CD4-positive, alpha-beta T cell (primary cell): Measurements from ENCODE around the gene TRIM40. TPM values are rescaled to one million over a fixed set of nuclear protein-coding genes. Genes with fewer than 3 reads are reported as not detected.
A peak's percentile ranks its signal among the peaks of the same experiment; 100 is the strongest.

Experiments
- ATAC-seq: fragments of 200-7000 bp; cut with Tn5 transposase; one replicate; pipeline ENCODE4 v1.10.0; 2022; ENCODE audit warnings: mild to moderate bottlenecking; ENCODE audit not compliant: poor library complexity
- CTCF ChIA-PET: fragments of 350-600 bp; sonication (Branson Sonifier 250); formaldehyde crosslinking; loops from one replicate; lab custom pipeline; 2021; ENCODE audit warnings: antibody characterized with exemption, inconsistent platforms; lab: Charles Lee
- POLR2A ChIA-PET: fragments of 350-600 bp; sonication (Branson Sonifier 250); formaldehyde crosslinking; loops from one replicate; lab custom pipeline; 2021; ENCODE audit warnings: antibody characterized with exemption, inconsistent platforms; lab: Charles Lee
- DNase-seq, 14 experiments: peaks; one replicate each; pipeline ENCODE4 v3.0.0-alpha.2; 2013 to 2020; ENCODE audit warnings: mixed read lengths in 2 of 14
- H3K27ac ChIP-seq, 2 donors: one replicate each; pipeline versions ENCODE4 v1.5.1 to v1.7.0; 2013; ENCODE audit warnings: low read length in 2 of 2, low read depth in 1 of 2, mild to moderate bottlenecking in 1 of 2
- H3K27me3 ChIP-seq, 2 experiments: 1 replicate in 1 of 2; 2 replicates in 1 of 2; pipeline versions ENCODE4 v1.6.1 to v1.7.0; 2013; ENCODE audit warnings: low read length in 2 of 2, control low read depth in 1 of 2, mild to moderate bottlenecking in 1 of 2, moderate library complexity in 1 of 2; ENCODE audit not compliant: insufficient read depth in 2 of 2, control insufficient read depth in 1 of 2
- H3K36me3 ChIP-seq: one replicate; pipeline ENCODE4 v1.6.1; 2013; ENCODE audit warnings: low read length, control low read depth; ENCODE audit not compliant: insufficient read depth
- H3K4me1 ChIP-seq: one replicate; pipeline ENCODE4 v1.6.1; 2013; ENCODE audit warnings: low read length, control low read depth; ENCODE audit not compliant: insufficient read depth
- H3K4me3 ChIP-seq: one replicate; pipeline ENCODE4 v1.5.1; 2013; ENCODE audit warnings: mild to moderate bottlenecking, low read length, moderate library complexity
- H3K9me3 ChIP-seq, 2 experiments: 1 replicate in 1 of 2; 2 replicates in 1 of 2; pipeline versions ENCODE4 v1.6.1 to v1.7.0; 2013; ENCODE audit warnings: low read length in 2 of 2, mild to moderate bottlenecking in 2 of 2, control low read depth in 1 of 2, moderate library complexity in 1 of 2; ENCODE audit not compliant: control insufficient read depth in 1 of 2, insufficient read depth in 1 of 2
- H3K27ac Mint-ChIP-seq: one replicate; pipeline ENCODE4 v1.8.0; 2020; ENCODE audit warnings: mixed read lengths
- H3K27me3 Mint-ChIP-seq: one replicate; pipeline ENCODE4 v1.8.0; 2021; ENCODE audit warnings: mixed read lengths
- H3K36me3 Mint-ChIP-seq: one replicate; pipeline ENCODE4 v1.8.0; 2021; ENCODE audit warnings: low read depth, mixed read lengths
- H3K4me1 Mint-ChIP-seq: one replicate; pipeline ENCODE4 v1.8.0; 2021; ENCODE audit warnings: low read depth, mixed read lengths
- H3K4me3 Mint-ChIP-seq: one replicate; pipeline ENCODE4 v1.8.0; 2020; ENCODE audit warnings: mild to moderate bottlenecking, mixed read lengths
- H3K9me3 Mint-ChIP-seq: one replicate; pipeline ENCODE4 v1.8.0; 2020; ENCODE audit warnings: mixed read lengths
- intact Hi-C, 2 experiments: fragments of 100-400 bp; cut with DNase I in 1 of 2; cut with micrococcal nuclease in 1 of 2; formaldehyde crosslinking; loops; one replicate each; pipeline versions ENCODE4 v1.15.1 to v1.9.0; 2023 to 2025; cut with DNase I, micrococcal nuclease
- total RNA-seq, 174 experiments: library from RNA in 2 of 174; stranded (reverse) in 2 of 174; gene quantifications; one replicate each; pipeline ENCODE4 v1.2.3 and lab custom pipeline; 2021 to 2026
- TF ChIP-seq, protein P1 (sequence below): fragments of 200-600 bp; IDR thresholded peaks from one replicate; pipeline ENCODE4 v1.8.0; 2022; ENCODE audit warnings: antibody characterized with exemption, mild to moderate bottlenecking

The TRIM40 gene
- total RNA-seq, 2 experiments from 2014 or later, result not detected

DNA sequence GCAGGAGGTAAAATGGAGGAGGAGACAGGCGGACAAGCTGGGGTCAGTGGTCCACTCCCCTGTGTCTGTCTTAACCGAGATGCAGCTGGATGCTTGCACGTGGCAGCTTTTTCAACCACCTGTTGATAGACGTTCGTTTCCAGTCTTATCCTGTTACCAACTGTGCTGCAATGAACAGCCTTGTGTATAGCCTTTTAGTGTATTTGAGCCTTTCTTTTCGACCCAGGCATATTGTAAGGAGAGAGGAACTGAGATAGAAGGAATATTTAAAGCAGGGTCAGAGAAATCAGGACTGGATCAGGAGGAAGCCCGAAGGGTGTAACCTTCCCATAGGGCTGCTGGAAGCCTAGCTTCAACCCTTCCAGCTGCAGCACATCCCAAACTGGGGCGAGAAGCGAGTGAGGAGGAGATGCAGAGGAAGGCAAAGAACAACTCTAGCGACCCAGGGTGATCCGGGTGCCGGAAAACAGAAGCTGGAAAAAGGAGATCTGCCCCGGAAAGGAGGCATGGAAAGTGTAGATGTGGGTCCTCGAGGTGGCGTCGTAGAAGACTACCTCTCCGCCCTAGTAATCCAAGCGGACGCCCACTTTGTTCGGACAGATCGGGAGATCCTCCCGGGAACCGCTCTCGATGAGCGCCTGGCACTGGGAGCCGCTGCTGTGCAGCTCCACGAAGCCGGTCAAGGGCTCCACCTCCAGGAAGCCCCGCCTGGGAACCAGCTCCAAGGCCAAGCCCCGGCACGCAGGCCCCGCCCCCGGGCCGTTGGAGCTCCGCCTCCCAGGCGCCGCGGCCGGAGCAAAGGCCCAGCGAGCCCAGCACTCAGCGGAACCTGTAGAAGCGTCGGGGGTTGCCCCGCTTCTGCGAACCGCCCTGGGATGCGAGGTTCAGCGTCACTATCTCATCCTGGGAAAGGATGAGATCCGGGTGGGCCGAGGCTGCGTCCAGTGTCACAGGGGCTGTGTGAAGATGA is 34.2 kb upstream of the TRIM40 start:
- peak; percentile 19 to 81 (median 54) for DNase-seq
- peaks cover 59% of the 10 kb centered on the region for H3K4me1 Mint-ChIP-seq
- H3K36me3 Mint-ChIP-seq, result no peaks in the 10 kb centered on the region
- Histone ChIP-seq H3K27me3 (peaks cover 14 to 26% of the 10 kb centered on the region in 2 experiments), H3K4me1 (peaks cover 49% of the 10 kb centered on the region), H3K4me3 (peak overlapping the region; percentile 52), H3K36me3 (no peaks in the 10 kb centered on the region), H3K9me3 (no peaks in the 10 kb centered on the region), H3K27ac (no peak overlapping the region)
- TF ChIP-seq, protein P1, sequence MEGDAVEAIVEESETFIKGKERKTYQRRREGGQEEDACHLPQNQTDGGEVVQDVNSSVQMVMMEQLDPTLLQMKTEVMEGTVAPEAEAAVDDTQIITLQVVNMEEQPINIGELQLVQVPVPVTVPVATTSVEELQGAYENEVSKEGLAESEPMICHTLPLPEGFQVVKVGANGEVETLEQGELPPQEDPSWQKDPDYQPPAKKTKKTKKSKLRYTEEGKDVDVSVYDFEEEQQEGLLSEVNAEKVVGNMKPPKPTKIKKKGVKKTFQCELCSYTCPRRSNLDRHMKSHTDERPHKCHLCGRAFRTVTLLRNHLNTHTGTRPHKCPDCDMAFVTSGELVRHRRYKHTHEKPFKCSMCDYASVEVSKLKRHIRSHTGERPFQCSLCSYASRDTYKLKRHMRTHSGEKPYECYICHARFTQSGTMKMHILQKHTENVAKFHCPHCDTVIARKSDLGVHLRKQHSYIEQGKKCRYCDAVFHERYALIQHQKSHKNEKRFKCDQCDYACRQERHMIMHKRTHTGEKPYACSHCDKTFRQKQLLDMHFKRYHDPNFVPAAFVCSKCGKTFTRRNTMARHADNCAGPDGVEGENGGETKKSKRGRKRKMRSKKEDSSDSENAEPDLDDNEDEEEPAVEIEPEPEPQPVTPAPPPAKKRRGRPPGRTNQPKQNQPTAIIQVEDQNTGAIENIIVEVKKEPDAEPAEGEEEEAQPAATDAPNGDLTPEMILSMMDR, result no peak
- intact Hi-C loops, result loop anchor here (1.0 to 5.0 kb wide), 4 partner anchors 34 to 296 kb away; partner anchors contain the start of gene PPP1R11 (in 2 of the 2)
- CTCF ChIA-PET, result interaction anchor here (1.2 to 5.5 kb wide), 3 partner anchors 25 to 38 kb away, joined by 3 to 198 read pairs (median 23); partner anchors contain the start of gene TRIM40
- peak overlapping the region; percentile 89 for H3K4me3 Mint-ChIP-seq
- H3K9me3 Mint-ChIP-seq, result no peaks in the 10 kb centered on the region
- POLR2A ChIA-PET, result interaction anchor here (1.0 to 1.7 kb wide), 5 partner anchors 27 to 396 kb away, joined by 3 to 17 read pairs (median 7); partner anchors contain the start of genes POLR1H, PPP1R11 and RNF39
- peak overlapping the region; percentile 65 for H3K27ac Mint-ChIP-seq
- H3K27me3 Mint-ChIP-seq, result peaks cover 64% of the 10 kb centered on the region
- peak; percentile 28 for ATAC-seq

DNA sequence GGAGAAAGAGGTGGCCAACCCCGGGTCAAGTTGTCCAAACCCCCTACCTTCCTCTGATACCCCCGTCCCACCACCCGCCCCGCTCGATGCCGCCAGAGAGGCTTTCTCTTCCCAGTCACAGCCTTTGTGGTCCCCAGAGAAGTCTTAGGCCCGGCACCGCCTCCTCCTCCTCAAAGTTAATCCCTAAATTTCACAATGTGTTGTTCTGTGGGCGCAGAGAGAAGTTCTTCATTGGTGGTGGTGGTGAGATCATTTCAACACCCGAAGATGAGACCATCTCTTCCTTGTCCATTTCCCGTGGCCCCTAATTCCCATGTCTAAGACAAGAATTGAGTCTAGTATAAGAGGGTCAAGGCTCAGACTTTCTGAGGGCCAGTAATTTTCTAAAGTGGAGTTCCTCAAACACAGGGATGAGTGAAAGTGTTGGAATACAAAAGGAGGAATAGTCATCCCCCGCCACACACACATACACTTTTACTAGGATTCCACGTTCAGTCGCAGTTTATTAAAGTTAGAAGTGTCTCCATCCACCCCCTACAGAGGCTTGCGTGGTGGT is 33.4 kb upstream of the TRIM40 start:
- ChIA-PET CTCF (interaction anchor here (0.6 to 5.5 kb wide), 18 partner anchors 8 to 214 kb away, joined by 3 to 198 read pairs (median 4); partner anchors contain the start of genes POLR1H, PPP1R11, TRIM31 and TRIM40), POLR2A (interaction anchor here (1.0 to 2.4 kb wide), 9 partner anchors 23 to 396 kb away, joined by 3 to 22 read pairs (median 10); partner anchors contain the start of genes POLR1H, PPP1R11 and RNF39)
- peaks cover 54% of the 10 kb centered on the region for H3K4me1 Mint-ChIP-seq
- peak overlapping the region; percentile 89 for H3K4me3 Mint-ChIP-seq
- Histone ChIP-seq H3K9me3 (no peaks in the 10 kb centered on the region), H3K36me3 (no peaks in the 10 kb centered on the region), H3K27me3 (peaks cover 16 to 26% of the 10 kb centered on the region in 2 experiments), H3K4me1 (peaks cover 49% of the 10 kb centered on the region), H3K27ac (no peak overlapping the region), H3K4me3 (peak overlapping the region; percentile 52)
- DNase-seq, result peak in 2 of 14 experiments; percentile 2 to 37
- TF ChIP-seq, protein P1, result no peak
- H3K27me3 Mint-ChIP-seq, result peaks cover 60% of the 10 kb centered on the region
- no peaks in the 10 kb centered on the region for H3K9me3 Mint-ChIP-seq
- peak; percentile 33 for ATAC-seq
- intact Hi-C loops, result loop anchor here (1.0 to 5.0 kb wide), 4 partner anchors 35 to 295 kb away; partner anchors contain the start of gene PPP1R11 (in 2 of the 2)
- H3K27ac Mint-ChIP-seq, result peak overlapping the region; percentile 65
- H3K36me3 Mint-ChIP-seq, result no peaks in the 10 kb centered on the region
